GM23338 (cell line): ENCODE results near the gene PRUNE1. TPM values are rescaled to one million over a fixed set of nuclear protein-coding genes. Genes with fewer than 3 reads are reported as not detected.

Source experiments
- ATAC-seq: fragments of 200-7000 bp; cut with Tn5 transposase; 3 replicates; pipeline ENCODE4 v1.9.1; 2020
- DNase-seq: peaks from one replicate; pipeline ENCODE4 v3.0.0-alpha.2; 2015; ENCODE audit warnings: low spot score
- H2AFZ ChIP-seq: fragments of 200-600 bp; sonication (generic); 2 replicates; pipeline ENCODE4 v1.8.0; 2016; ENCODE audit warnings: antibody characterized with exemption, mild to moderate bottlenecking, moderate library complexity
- H3F3A ChIP-seq: fragments of 200-600 bp; sonication (generic); replicated peaks from 2 replicates; pipeline ENCODE4 v1.8.0; 2017; ENCODE audit warnings: antibody characterized with exemption, mixed run types, low read depth
- H3K27ac ChIP-seq: fragments of 200-600 bp; sonication (generic); 2 replicates; pipeline ENCODE4 v1.6.1; 2016; ENCODE audit warnings: low read depth
- H3K27me3 ChIP-seq: fragments of 200-600 bp; sonication (generic); 2 replicates; pipeline ENCODE4 v1.8.0; 2016; ENCODE audit warnings: mild to moderate bottlenecking, mixed run types, moderate library complexity; ENCODE audit not compliant: insufficient read depth
- H3K36me3 ChIP-seq: fragments of 200-600 bp; sonication (generic); 2 replicates; pipeline ENCODE4 v1.8.0; 2016; ENCODE audit warnings: mild to moderate bottlenecking; ENCODE audit not compliant: insufficient read depth
- H3K4me1 ChIP-seq: fragments of 200-600 bp; sonication (generic); 2 replicates; pipeline ENCODE4 v1.8.0; 2016; ENCODE audit warnings: mild to moderate bottlenecking, moderate library complexity; ENCODE audit not compliant: insufficient read depth
- H3K4me2 ChIP-seq: fragments of 200-600 bp; sonication (generic); 2 replicates; pipeline ENCODE4 v1.7.1; 2017; ENCODE audit warnings: mixed run types
- H3K4me3 ChIP-seq: fragments of 200-600 bp; sonication (generic); 2 replicates; pipeline ENCODE4 v1.6.1; 2016; ENCODE audit warnings: mixed run types
- H3K79me2 ChIP-seq: fragments of 200-600 bp; sonication (generic); replicated peaks from 2 replicates; pipeline ENCODE4 v1.8.0; 2017; ENCODE audit warnings: mild to moderate bottlenecking; ENCODE audit not compliant: insufficient read depth
- H3K9me2 ChIP-seq: fragments of 200-600 bp; sonication (generic); 2 replicates; pipeline ENCODE4 v1.8.0; 2017; ENCODE audit not compliant: insufficient read depth
- H4K20me1 ChIP-seq: fragments of 200-600 bp; sonication (generic); replicated peaks from 2 replicates; pipeline ENCODE4 v1.8.0; 2017; ENCODE audit warnings: mild to moderate bottlenecking; ENCODE audit not compliant: insufficient read depth
- H3K27ac Mint-ChIP-seq: 2 replicates; pipeline ENCODE4 v1.8.0; 2020; ENCODE audit warnings: inconsistent platforms, mild to moderate bottlenecking, moderate library complexity, mixed read lengths
- H3K27me3 Mint-ChIP-seq: 3 replicates; pipeline ENCODE4 v1.8.0; 2022; ENCODE audit warnings: low read depth, mild to moderate bottlenecking, moderate library complexity, mixed read lengths, inconsistent platforms; ENCODE audit not compliant: insufficient read depth, poor library complexity
- H3K36me3 Mint-ChIP-seq: 3 replicates; pipeline ENCODE4 v1.8.0; 2021; ENCODE audit warnings: low read depth, mild to moderate bottlenecking, inconsistent platforms, moderate library complexity, mixed read lengths
- H3K4me1 Mint-ChIP-seq: 3 replicates; pipeline ENCODE4 v1.8.0; 2020; ENCODE audit warnings: mild to moderate bottlenecking, inconsistent platforms, mixed read lengths
- H3K4me3 Mint-ChIP-seq: 3 replicates; pipeline ENCODE4 v1.8.0; 2021; ENCODE audit warnings: moderate library complexity, mild to moderate bottlenecking, inconsistent platforms, mixed read lengths
- H3K9me3 Mint-ChIP-seq: 3 replicates; pipeline ENCODE4 v1.8.0; 2020; ENCODE audit warnings: moderate library complexity, mild to moderate bottlenecking, inconsistent platforms, mixed read lengths
- CREB1 ChIP-seq: fragments of 250-450 bp; sonication (Bioruptor Pico); IDR thresholded peaks from 2 replicates; pipeline ENCODE4 v1.5.0; 2020; ENCODE audit warnings: low read depth, mild to moderate bottlenecking, moderate library complexity
- EZH2 ChIP-seq: fragments of 200-600 bp; sonication (generic); IDR thresholded peaks from one replicate; pipeline ENCODE4 v1.8.0; 2017; ENCODE audit warnings: antibody characterized with exemption, mild to moderate bottlenecking, low read depth; ENCODE audit not compliant: unreplicated experiment
- NANOG ChIP-seq: IDR thresholded peaks from 2 replicates; pipeline ENCODE4 v1.6.1; 2016; ENCODE audit warnings: antibody characterized with exemption, borderline replicate concordance
- POLR2AphosphoS5 ChIP-seq: IDR thresholded peaks from 2 replicates; pipeline ENCODE4 v1.6.1; 2016; ENCODE audit warnings: antibody characterized with exemption, low read depth
- STAT1 ChIP-seq: IDR thresholded peaks from one replicate; pipeline ENCODE4 v1.6.1; 2016; ENCODE audit warnings: antibody characterized with exemption; ENCODE audit not compliant: unreplicated experiment
- ZNF114 ChIP-seq: fragments of 250-450 bp; sonication (Bioruptor Pico); IDR thresholded peaks from 2 replicates; pipeline ENCODE4 v1.5.0; 2020; ENCODE audit warnings: mild to moderate bottlenecking, moderate library complexity
- polyA plus RNA-seq: library from polyadenylated mRNA; unstranded; fragments of >200 nt; fragmentation: Nextera tagmentation; extraction: Ambion mirVana; gene quantifications from 2 replicates; pipeline ENCODE4 v1.2.1, GENCODE V29; 2016
- total RNA-seq: library from RNA; depleted of rRNA; stranded (reverse); fragments of >200 nt; shearing (Covaris generic); gene quantifications from 2 replicates; pipeline ENCODE4 v1.2.3, GENCODE V29; 2014
- TF ChIP-seq, protein P1 (sequence below): IDR thresholded peaks from 2 replicates; pipeline ENCODE4 v1.6.1; 2016; ENCODE audit warnings: antibody characterized with exemption
- TF ChIP-seq, protein P2 (sequence below): IDR thresholded peaks from one replicate; pipeline ENCODE4 v1.6.1; 2018; ENCODE audit warnings: antibody characterized with exemption; ENCODE audit not compliant: unreplicated experiment

PRUNE1 gene
- total and polyA plus RNA-seq, 2 experiments from 2014 or later, result 14.7 to 33.2 TPM

DNA sequence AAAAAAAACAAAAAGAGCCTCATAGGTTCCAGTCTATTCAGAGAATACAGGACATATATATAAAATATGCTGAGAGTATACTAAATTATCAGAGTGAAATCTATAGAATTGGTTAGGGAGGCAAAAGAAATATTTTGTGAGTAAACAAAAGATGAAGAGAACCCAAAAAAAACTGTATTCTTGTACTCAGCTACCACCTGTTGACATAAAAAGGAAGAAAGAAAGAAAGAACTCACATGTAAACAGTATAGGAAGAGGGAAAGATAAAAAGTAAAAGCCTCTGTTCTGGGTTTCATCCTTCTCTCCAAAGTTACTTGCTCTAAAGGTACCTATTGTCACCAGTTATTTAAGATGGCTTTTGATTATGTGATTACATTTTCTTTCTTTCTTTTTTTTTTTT, 18.2 kb downstream of the PRUNE1 start:
- Histone ChIP-seq H3K36me3 (no peaks in the 10 kb centered on the region; the same call in 1 of the 2 replicates), H3K4me1 (no peaks in the 10 kb centered on the region), H3K79me2 (no peaks in the 10 kb centered on the region), H2AFZ (no peak overlapping the region), H3K27ac (no peak overlapping the region), H4K20me1 (peaks cover 2% of the 10 kb centered on the region; the same call in 1 of the 2 replicates), H3K4me3 (no peak overlapping the region), H3K27me3 (no peaks in the 10 kb centered on the region), H3F3A (peaks cover 4% of the 10 kb centered on the region; the same call in 1 of the 2 replicates), H3K9me2 (no peaks in the 10 kb centered on the region), H3K4me2 (no peak overlapping the region)
- Mint-ChIP-seq H3K9me3 (no peaks in the 10 kb centered on the region), H3K4me1 (peaks cover 2% of the 10 kb centered on the region; the same call in 1 of the 3 replicates), H3K27ac (no peak overlapping the region), H3K27me3 (peaks cover 3% of the 10 kb centered on the region), H3K4me3 (no peak overlapping the region), H3K36me3 (peaks cover 41% of the 10 kb centered on the region)
- no peak for TF ChIP-seq STAT1
- TF ChIP-seq EZH2, result no peak
- TF ChIP-seq, protein P1, sequence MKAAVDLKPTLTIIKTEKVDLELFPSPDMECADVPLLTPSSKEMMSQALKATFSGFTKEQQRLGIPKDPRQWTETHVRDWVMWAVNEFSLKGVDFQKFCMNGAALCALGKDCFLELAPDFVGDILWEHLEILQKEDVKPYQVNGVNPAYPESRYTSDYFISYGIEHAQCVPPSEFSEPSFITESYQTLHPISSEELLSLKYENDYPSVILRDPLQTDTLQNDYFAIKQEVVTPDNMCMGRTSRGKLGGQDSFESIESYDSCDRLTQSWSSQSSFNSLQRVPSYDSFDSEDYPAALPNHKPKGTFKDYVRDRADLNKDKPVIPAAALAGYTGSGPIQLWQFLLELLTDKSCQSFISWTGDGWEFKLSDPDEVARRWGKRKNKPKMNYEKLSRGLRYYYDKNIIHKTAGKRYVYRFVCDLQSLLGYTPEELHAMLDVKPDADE, result no peak
- TF ChIP-seq, protein P2, sequence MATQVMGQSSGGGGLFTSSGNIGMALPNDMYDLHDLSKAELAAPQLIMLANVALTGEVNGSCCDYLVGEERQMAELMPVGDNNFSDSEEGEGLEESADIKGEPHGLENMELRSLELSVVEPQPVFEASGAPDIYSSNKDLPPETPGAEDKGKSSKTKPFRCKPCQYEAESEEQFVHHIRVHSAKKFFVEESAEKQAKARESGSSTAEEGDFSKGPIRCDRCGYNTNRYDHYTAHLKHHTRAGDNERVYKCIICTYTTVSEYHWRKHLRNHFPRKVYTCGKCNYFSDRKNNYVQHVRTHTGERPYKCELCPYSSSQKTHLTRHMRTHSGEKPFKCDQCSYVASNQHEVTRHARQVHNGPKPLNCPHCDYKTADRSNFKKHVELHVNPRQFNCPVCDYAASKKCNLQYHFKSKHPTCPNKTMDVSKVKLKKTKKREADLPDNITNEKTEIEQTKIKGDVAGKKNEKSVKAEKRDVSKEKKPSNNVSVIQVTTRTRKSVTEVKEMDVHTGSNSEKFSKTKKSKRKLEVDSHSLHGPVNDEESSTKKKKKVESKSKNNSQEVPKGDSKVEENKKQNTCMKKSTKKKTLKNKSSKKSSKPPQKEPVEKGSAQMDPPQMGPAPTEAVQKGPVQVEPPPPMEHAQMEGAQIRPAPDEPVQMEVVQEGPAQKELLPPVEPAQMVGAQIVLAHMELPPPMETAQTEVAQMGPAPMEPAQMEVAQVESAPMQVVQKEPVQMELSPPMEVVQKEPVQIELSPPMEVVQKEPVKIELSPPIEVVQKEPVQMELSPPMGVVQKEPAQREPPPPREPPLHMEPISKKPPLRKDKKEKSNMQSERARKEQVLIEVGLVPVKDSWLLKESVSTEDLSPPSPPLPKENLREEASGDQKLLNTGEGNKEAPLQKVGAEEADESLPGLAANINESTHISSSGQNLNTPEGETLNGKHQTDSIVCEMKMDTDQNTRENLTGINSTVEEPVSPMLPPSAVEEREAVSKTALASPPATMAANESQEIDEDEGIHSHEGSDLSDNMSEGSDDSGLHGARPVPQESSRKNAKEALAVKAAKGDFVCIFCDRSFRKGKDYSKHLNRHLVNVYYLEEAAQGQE, result no peak
- TF ChIP-seq POLR2AphosphoS5, result no peak
- DNase-seq (no peak), ATAC-seq (no peak)

DNA sequence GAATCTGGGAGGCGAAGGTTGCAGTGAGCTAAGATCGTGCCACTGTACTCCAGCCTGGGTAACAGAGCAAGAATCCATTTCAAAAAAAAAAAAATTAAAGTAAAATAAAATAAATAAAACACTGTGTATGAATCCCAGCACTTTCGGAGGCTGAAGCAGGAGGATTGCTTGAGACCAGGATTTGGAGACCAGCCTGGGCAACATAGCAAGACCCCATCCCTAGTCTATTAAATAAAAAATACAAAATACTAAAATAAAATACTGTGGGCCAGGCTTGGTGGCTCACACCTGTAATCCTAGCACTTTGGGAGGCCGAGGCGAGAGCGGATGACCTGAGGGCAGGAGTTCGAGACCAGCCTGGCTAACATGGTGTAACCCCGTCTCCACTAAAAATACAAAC, 23.9 kb downstream of the PRUNE1 start:
- peaks cover 3% of the 10 kb centered on the region; the same call in 1 of the 2 replicates for H3K36me3 ChIP-seq
- H3K27ac ChIP-seq, result no peak overlapping the region
- H4K20me1 ChIP-seq, result no peaks in the 10 kb centered on the region; the same call in none of the 2 replicates
- no peaks in the 10 kb centered on the region for H3K79me2 ChIP-seq
- H3K9me3 Mint-ChIP-seq, result no peaks in the 10 kb centered on the region
- H2AFZ ChIP-seq, result no peak overlapping the region
- H3K27me3 Mint-ChIP-seq, result peaks cover 6% of the 10 kb centered on the region
- no peaks in the 10 kb centered on the region for H3K9me2 ChIP-seq
- H3K36me3 Mint-ChIP-seq, result peaks cover 40% of the 10 kb centered on the region
- H3K4me3 Mint-ChIP-seq, result no peak overlapping the region
- peaks cover 10% of the 10 kb centered on the region for H3K4me1 Mint-ChIP-seq
- H3K4me1 ChIP-seq, result 0 out of 2 replicates have a peak, but pooled peaks cover 9% of the 10 kb centered on the region
- H3K4me2 ChIP-seq, result no peak overlapping the region
- H3K27ac Mint-ChIP-seq, result no peak overlapping the region
- no peak for ATAC-seq
- DNase-seq, result no peak
- no peaks in the 10 kb centered on the region for H3F3A ChIP-seq
- H3K4me3 ChIP-seq, result no peak overlapping the region
- no peaks in the 10 kb centered on the region for H3K27me3 ChIP-seq
- TF ChIP-seq ZNF114 (CRISPR knock-in tag), result no peak
- TF ChIP-seq, protein P1, result no peak
- TF ChIP-seq, protein P2, result no peak
- TF ChIP-seq CREB1 (CRISPR knock-in tag), result no peak
- no peak for TF ChIP-seq NANOG
- TF ChIP-seq STAT1, result no peak
